Measurements from ENCODE around the gene CDK11B.
A peak's percentile ranks its signal among the peaks of the same experiment; 100 is the strongest.
"Not testable (repeated sequence)": the region's sequence is repeated elsewhere in the genome, so short reads cannot be mapped to it uniquely, and the experiment has no call there.

Gene CDK11B

DNA sequence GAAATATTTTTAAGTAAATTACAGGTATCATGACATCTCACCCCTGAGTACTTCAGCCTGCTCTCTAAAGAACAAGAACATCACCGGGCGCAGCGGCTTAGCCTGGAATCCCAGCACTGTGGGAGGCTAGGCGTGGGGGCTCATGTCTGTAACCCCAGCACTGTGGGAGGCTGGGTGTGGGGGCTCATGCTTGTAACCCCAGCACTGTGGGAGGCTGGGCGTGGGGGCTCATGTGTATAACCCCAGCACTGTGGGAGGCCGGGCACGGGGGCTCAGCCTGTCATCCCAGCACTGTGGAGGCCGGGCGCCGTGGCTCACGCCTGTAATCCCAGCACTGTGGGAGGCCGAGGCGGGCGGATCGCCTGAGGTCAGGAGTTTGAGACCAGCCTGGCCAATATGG, 7.7 kb upstream of the CDK11B start:
- H3K27ac ChIP-seq, result no peak overlapping the region
- no peak for TF ChIP-seq CTCF (conservative IDR thresholded peaks at IDR 0.05)

GRCh38 chr1:1665815-1666251, 7.0 kb upstream of the CDK11B start:
- no peak overlapping the region for H3K27ac ChIP-seq
- TF ChIP-seq CTCF (conservative IDR thresholded peaks at IDR 0.05), result peak; percentile 64

GRCh38 chr1:1664941-1665814, 6.4 kb upstream of the CDK11B start:
- no peak for TF ChIP-seq CTCF (conservative IDR thresholded peaks at IDR 0.05)
- H3K27ac ChIP-seq, result no peak overlapping the region

GRCh38 chr1:1664318-1664717, 5.5 kb upstream of the CDK11B start:
- not testable (repeated sequence) for H3K27ac ChIP-seq

DNA sequence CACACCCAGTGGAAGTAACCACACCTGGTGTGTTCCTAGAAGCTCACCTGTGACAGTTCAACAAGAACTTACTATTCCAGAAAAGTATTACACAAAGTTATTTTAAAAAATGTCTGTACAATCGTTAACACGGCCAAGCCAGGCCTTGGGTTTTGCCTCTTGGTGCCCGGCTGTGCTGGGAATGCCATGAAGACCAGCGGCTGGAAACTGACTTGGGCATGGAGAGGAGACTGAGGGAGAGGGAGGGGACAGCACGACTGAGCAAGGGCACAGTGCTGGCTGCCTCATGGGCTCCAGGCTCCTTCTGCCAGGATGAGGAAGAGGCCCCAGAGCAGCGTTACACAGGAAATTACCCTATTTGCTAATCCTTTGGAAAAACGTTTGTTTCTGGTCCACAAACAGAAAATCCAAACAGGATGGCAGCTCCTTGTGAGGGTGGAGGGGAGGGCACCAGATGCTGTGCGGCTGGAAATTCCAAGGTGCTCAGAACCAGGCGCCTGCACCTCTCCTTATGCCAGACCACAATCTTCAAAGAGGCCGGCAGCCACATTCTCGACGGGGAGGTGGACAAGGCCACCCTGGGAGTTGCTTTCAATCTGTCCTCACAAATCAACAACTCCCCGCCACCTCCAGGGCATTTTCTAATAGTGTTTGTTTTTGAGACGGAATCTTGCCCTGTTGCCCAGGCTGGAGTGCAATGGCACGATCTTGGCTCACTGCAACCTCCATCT, 4.2 kb upstream of the CDK11B start:
- H3K27ac ChIP-seq, result not testable (repeated sequence)

- not testable (repeated sequence) for H3K27ac ChIP-seq
These were observed 3.6 kb upstream of the CDK11B start for GRCh38 chr1:1662392-1662791.

- H3K27ac ChIP-seq, result not testable (repeated sequence)
These were observed 10.5 kb downstream of the CDK11B start for GRCh38 chr1:1648265-1648664.

DNA sequence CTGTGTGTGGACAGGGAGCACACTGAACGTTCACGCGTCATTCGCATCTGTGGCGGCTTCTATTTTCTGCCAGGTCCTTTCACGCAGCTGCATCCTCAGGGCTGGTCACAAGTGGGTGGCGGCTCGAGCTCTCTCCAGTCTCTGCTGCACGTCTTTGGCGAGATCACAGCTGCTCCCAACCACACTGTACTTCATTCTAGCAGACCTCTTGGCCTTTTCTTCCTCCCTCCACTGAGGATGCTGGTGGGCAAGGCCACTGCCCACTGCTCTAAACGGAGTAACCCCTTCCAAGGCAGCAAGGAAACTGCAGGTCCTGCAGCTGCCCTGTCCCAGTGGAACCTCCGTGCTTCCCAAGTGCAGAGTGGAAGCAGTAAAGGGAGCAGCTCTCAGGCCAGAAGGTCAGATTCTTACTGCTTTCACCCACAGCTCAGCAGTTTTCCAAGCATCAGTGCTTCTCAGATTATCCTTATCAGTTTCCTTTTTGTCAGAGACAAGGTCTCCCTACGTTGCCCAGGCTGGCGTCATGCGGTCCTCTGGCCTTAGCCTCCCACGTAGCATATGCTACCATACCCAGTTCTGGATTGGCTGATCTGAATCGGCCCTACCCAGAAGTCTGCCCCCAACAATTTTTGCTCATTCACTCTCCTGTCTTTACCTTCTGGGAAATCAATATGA, 11.1 kb downstream of the CDK11B start:
- not testable (repeated sequence) for H3K27ac ChIP-seq

DNA sequence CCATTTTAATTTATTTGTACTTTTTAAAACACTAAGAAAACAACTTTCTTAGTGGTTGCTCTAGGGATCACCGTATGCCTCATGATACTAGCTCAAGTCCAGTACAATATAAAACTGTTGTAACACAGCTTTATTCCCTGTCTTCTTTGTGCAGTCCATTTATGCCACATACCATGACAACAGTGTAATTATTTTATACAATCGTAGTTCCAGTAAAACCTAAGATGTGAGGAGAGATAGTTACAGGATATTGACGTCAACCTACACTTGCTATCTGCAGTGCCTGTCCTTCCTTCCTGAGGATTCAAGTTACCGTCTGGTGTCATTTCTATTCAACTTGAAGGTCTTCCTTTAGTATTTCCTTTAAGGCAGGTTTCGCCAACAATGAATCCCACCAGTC, 12.5 kb downstream of the CDK11B start:
- not testable (repeated sequence) for H3K27ac ChIP-seq

DNA sequence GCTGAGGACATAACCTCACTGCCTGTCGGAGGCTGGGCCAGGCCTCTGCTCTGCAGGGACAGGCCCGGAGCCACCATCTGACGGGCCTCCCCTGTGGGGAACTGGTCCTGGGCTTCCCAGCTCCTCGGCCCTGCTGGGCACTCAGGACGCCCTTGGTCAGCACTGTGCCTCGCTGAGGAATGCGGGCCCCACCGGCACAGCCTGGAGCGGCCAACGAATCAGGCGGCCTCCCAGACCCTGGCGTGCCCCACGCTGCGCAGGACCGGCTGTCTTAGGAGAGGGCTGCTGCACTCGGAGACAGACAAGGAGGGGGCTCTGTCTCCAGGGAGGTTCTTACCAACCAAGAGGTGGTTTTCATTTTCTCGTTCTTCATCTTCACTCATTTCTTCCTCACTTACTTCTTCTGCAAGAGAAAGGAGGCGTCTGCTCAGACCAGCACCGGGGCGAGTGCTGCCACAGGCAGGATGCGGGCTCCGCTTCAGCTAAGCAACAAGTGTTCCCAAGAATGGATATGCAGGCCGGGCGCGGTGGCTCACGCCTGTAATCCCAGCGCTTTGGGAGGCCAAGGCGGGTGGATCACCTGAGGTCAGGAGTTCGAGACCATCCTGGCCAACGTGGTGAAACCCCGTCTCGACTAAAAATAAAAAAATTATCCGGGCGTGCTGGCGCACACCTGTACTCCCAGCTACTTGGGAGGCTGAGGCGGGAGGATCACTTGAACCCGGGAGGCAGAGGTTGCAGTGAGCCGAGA, 17.9 kb downstream of the CDK11B start:
- H3K27ac ChIP-seq, result not testable (repeated sequence)

DNA sequence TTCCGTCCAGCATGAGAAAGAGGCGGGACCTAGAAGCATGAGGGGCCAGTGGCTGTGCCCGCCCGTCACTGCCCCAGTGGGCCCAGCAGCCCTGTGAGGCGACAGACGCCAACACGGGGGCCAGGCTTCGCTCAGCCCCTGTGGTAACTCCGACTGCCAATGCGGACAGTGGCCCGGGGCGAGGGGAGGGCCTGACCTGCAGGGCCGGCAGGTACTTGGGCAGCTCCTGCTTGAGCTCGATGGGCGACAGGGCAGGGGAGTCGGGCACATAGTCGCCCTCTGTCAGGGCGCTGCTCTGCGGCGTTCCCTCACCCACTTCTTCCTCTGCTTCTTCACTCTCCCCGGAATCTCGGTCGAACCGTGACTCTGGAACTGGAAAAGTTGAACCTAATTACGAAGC, 18.7 kb downstream of the CDK11B start:
- not testable (repeated sequence) for H3K27ac ChIP-seq

GRCh38 chr1:1639368-1639767, 19.4 kb downstream of the CDK11B start:
- not testable (repeated sequence) for H3K27ac ChIP-seq

GRCh38 chr1:1638528-1638927, 20.3 kb downstream of the CDK11B start:
- H3K27ac ChIP-seq, result not testable (repeated sequence)

GRCh38 chr1:1637479-1637875, 21.3 kb downstream of the CDK11B start:
- H3K27ac ChIP-seq, result not testable (repeated sequence)

DNA sequence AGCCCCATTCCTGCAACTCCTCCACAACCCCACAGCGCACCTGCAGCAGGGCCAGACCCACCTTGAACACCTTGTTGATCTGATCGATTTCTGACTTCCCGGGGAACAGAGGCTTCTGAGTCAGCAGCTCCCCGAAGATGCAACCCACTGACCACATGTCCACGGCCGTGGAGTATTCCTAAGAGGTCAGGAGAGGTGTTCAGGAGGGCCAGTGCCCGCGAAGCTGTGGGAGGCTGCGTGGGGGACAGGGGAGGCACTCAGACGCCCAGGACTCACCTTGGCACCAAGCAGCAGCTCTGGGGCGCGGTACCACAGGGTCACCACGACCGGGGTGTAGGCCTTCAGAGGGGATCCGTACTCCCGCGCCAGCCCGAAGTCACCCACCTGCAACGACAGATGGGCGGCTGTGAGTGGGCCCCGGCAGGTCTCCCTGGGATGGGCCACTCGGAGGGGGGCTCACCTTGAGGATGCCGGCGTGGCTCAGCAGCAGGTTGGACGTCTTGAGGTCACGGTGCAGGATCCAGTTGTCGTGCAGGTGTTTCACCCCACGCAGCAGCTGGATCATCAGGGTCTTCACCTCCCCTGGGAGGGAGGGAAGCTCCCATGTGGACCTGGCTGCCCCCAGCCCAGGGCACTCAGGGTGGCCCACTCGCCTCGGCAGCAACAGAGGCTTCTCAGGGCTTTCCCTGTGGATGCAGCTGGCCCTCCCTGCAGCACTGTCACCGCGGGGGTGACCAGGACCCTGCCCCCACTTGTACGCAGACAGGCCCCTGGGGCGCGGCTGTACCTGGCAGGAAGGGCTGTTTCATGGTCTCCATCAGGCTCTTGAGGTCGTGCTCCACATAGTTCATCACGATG, 22.0 kb downstream of the CDK11B start:
- H3K27ac ChIP-seq, result not testable (repeated sequence)

GRCh38 chr1:1634613-1635012, 24.2 kb downstream of the CDK11B start:
- not testable (repeated sequence) for H3K27ac ChIP-seq

Data from VCaP (cell line).